Neural cell (in vitro differentiated cells): ENCODE data around the gene UMAD1. TPM values are rescaled to one million over a fixed set of nuclear protein-coding genes. Genes with fewer than 3 reads are reported as not detected.

Experiments used
- H2AFZ ChIP-seq: fragments of 200-600, 300-800 bp; sonication (generic), shearing (Covaris generic); 2 replicates; pipeline ENCODE4 v1.6.0; 2014; ENCODE audit warnings: low read depth, mild to moderate bottlenecking, antibody characterized with exemption, low read length, moderate library complexity
- H3F3A ChIP-seq: fragments of 200-600 bp; shearing (Covaris generic); 2 replicates; pipeline ENCODE4 v1.6.1; 2016; ENCODE audit warnings: mild to moderate bottlenecking, moderate library complexity, mixed read lengths, antibody characterized with exemption, low read length; ENCODE audit not compliant: insufficient read depth, poor library complexity, severe bottlenecking
- H3K27ac ChIP-seq: fragments of 200-600, 300-800 bp; sonication (generic), shearing (Covaris generic); 2 replicates; pipeline ENCODE4 v1.5.1; 2014; ENCODE audit warnings: mild to moderate bottlenecking, low read length, moderate library complexity
- H3K27me3 ChIP-seq: fragments of 300-800, 200-600 bp; sonication (generic), shearing (Covaris generic); 2 replicates; pipeline ENCODE4 v1.6.0; 2014; ENCODE audit warnings: mild to moderate bottlenecking, low read depth, low read length, moderate library complexity; ENCODE audit not compliant: insufficient read depth
- H3K36me3 ChIP-seq: fragments of 300-800, 200-600 bp; sonication (generic), shearing (Covaris generic); 2 replicates; pipeline ENCODE4 v1.5.1; 2014; ENCODE audit warnings: mild to moderate bottlenecking, antibody characterized with exemption, low read length, moderate library complexity; ENCODE audit not compliant: insufficient read depth
- H3K4me2 ChIP-seq: fragments of 300-800, 200-600 bp; sonication (generic), shearing (Covaris generic); 2 replicates; pipeline ENCODE4 v1.6.0; 2014; ENCODE audit warnings: mild to moderate bottlenecking, low read length
- H3K4me3 ChIP-seq: fragments of 300-800, 200-600 bp; sonication (generic), shearing (Covaris generic); 2 replicates; pipeline ENCODE4 v1.5.1; 2014; ENCODE audit warnings: mild to moderate bottlenecking, low read length, moderate library complexity
- H3K79me2 ChIP-seq: fragments of 200-600 bp; shearing (Covaris generic); replicated peaks from 2 replicates; pipeline ENCODE4 v1.6.0; 2014; ENCODE audit warnings: mild to moderate bottlenecking, low read length, moderate library complexity; ENCODE audit not compliant: insufficient read depth
- H3K9ac ChIP-seq: fragments of 300-800, 200-600 bp; sonication (generic), shearing (Covaris generic); 2 replicates; pipeline ENCODE4 v1.6.1; 2016; ENCODE audit warnings: mild to moderate bottlenecking, low read length, mixed read lengths
- H3K9me2 ChIP-seq: fragments of 200-600 bp; shearing (Covaris generic); 2 replicates; pipeline ENCODE4 v1.6.1; 2016; ENCODE audit warnings: mild to moderate bottlenecking, low read length, mixed read lengths; ENCODE audit not compliant: insufficient read depth
- H3K9me3 ChIP-seq: fragments of 200-600, 300-800 bp; sonication (generic), shearing (Covaris generic); 2 replicates; pipeline ENCODE4 v1.6.1; 2016; ENCODE audit warnings: mild to moderate bottlenecking, mixed run types, low read length, moderate library complexity, mixed read lengths
- H4K20me1 ChIP-seq: fragments of 200-600 bp; shearing (Covaris generic); 2 replicates; pipeline ENCODE4 v1.6.1; 2016; ENCODE audit warnings: mild to moderate bottlenecking, mixed run types; ENCODE audit not compliant: insufficient read depth
- EP300 ChIP-seq: fragments of 450-650 bp; conservative IDR thresholded peaks from 2 replicates; pipeline ENCODE4 v1.6.1; 2014; ENCODE audit warnings: antibody characterized with exemption, mild to moderate bottlenecking, moderate library complexity; ENCODE audit not compliant: poor library complexity, severe bottlenecking
- EZH2 ChIP-seq: fragments of 200-600, 300-800 bp; shearing (Covaris generic), sonication (generic); IDR thresholded peaks from 2 replicates; pipeline ENCODE4 v1.6.1; 2014; ENCODE audit warnings: antibody characterized with exemption, low read length, borderline replicate concordance, mild to moderate bottlenecking; ENCODE audit not compliant: insufficient read depth, poor library complexity, severe bottlenecking
- MXI1 ChIP-seq: fragments of 450-650 bp; conservative IDR thresholded peaks from 2 replicates; pipeline ENCODE4 v1.6.1; 2014; ENCODE audit warnings: antibody characterized with exemption, mild to moderate bottlenecking; ENCODE audit not compliant: poor library complexity, severe bottlenecking
- POLR2AphosphoS5 ChIP-seq: IDR thresholded peaks from 2 replicates; pipeline ENCODE4 v1.6.1; 2012
- RAD21 ChIP-seq: fragments of 450-650 bp; conservative IDR thresholded peaks from 2 replicates; pipeline ENCODE4 v1.6.1; 2014; ENCODE audit warnings: antibody characterized with exemption, mild to moderate bottlenecking, moderate library complexity
- REST ChIP-seq: IDR thresholded peaks from 2 replicates; pipeline ENCODE4 v1.6.1; 2012; ENCODE audit warnings: borderline replicate concordance
- SMC3 ChIP-seq: fragments of 450-650 bp; conservative IDR thresholded peaks from 2 replicates; pipeline ENCODE4 v1.6.1; 2014; ENCODE audit warnings: antibody characterized with exemption, mild to moderate bottlenecking, moderate library complexity; ENCODE audit not compliant: poor library complexity
- TAF1 ChIP-seq: IDR thresholded peaks from 2 replicates; pipeline ENCODE4 v1.6.1; 2012; ENCODE audit warnings: low read depth
- polyA plus RNA-seq: library from polyadenylated mRNA; depleted of rRNA; stranded (reverse); fragments of >200 nt; gene quantifications from 2 replicates; pipeline ENCODE4 v1.2.3, GENCODE V29; 2014
- TF ChIP-seq, protein P1 (sequence below): fragments of 450-650 bp; IDR thresholded peaks from 2 replicates; pipeline ENCODE4 v1.5.1; 2014; ENCODE audit warnings: antibody characterized with exemption, mild to moderate bottlenecking, moderate library complexity; ENCODE audit not compliant: poor library complexity, severe bottlenecking

UMAD1 gene
- polyA plus RNA-seq, 1 donor from 2014 or later = 14.7 TPM

GRCh38 chr7:7848246-7848645 is 207.7 kb downstream of the UMAD1 start:
- H3F3A ChIP-seq = no peaks in the 10 kb centered on the region
- H3K36me3 ChIP-seq = no peaks in the 10 kb centered on the region
- H2AFZ ChIP-seq = no peak overlapping the region
- H3K9ac ChIP-seq = no peak overlapping the region
- H3K9me2 ChIP-seq = no peaks in the 10 kb centered on the region
- no peak overlapping the region for H3K4me3 ChIP-seq
- no peak overlapping the region for H3K27ac ChIP-seq
- no peaks in the 10 kb centered on the region for H3K27me3 ChIP-seq
- TF ChIP-seq EP300 = no peak
- no peak for TF ChIP-seq EZH2
- no peak for TF ChIP-seq SMC3
- TF ChIP-seq REST = no peak
- no peak for TF ChIP-seq TAF1
- TF ChIP-seq, protein P1, sequence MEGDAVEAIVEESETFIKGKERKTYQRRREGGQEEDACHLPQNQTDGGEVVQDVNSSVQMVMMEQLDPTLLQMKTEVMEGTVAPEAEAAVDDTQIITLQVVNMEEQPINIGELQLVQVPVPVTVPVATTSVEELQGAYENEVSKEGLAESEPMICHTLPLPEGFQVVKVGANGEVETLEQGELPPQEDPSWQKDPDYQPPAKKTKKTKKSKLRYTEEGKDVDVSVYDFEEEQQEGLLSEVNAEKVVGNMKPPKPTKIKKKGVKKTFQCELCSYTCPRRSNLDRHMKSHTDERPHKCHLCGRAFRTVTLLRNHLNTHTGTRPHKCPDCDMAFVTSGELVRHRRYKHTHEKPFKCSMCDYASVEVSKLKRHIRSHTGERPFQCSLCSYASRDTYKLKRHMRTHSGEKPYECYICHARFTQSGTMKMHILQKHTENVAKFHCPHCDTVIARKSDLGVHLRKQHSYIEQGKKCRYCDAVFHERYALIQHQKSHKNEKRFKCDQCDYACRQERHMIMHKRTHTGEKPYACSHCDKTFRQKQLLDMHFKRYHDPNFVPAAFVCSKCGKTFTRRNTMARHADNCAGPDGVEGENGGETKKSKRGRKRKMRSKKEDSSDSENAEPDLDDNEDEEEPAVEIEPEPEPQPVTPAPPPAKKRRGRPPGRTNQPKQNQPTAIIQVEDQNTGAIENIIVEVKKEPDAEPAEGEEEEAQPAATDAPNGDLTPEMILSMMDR = no peak
- TF ChIP-seq RAD21 = no peak
- TF ChIP-seq POLR2AphosphoS5 = no peak
- TF ChIP-seq MXI1 = no peak
- H4K20me1 ChIP-seq = no peaks in the 10 kb centered on the region
- H3K79me2 ChIP-seq = no peaks in the 10 kb centered on the region
- no peaks in the 10 kb centered on the region for H3K9me3 ChIP-seq
- no peak overlapping the region for H3K4me2 ChIP-seq

DNA sequence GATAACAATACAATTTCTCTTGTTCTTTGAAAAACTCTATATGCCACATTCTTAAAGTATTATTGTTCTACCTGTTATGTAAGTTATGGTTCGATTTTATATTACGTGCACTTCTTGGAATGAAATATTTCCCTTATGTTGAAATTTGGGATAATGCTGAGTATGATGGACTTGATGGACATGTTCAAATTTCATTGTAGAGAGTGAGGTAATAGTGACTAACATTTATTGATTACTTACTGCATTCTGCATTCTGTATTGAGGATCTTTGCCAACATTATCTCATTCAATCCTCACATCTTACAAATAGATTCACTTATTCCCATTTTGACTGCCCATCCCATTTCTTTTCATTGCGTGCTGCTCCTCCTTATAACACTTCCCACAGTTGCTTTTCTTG is 208.3 kb downstream of the UMAD1 start:
- no peak overlapping the region for H3K4me3 ChIP-seq
- no peaks in the 10 kb centered on the region for H3K9me2 ChIP-seq
- H3K9ac ChIP-seq = no peak overlapping the region
- H3K79me2 ChIP-seq = no peaks in the 10 kb centered on the region
- H3K36me3 ChIP-seq = no peaks in the 10 kb centered on the region
- no peaks in the 10 kb centered on the region for H3K27me3 ChIP-seq
- TF ChIP-seq TAF1 = no peak
- H3F3A ChIP-seq = no peaks in the 10 kb centered on the region
- no peak overlapping the region for H2AFZ ChIP-seq
- H4K20me1 ChIP-seq = no peaks in the 10 kb centered on the region
- H3K4me2 ChIP-seq = no peak overlapping the region
- no peaks in the 10 kb centered on the region for H3K9me3 ChIP-seq
- no peak overlapping the region for H3K27ac ChIP-seq

- H4K20me1 ChIP-seq = no peaks in the 10 kb centered on the region
These were observed 209.6 kb downstream of the UMAD1 start for GRCh38 chr7:7850150-7850549.

More at GRCh38 chr7:7850150-7850549, 209.6 kb downstream of the UMAD1 start:
- no peaks in the 10 kb centered on the region for H3K79me2 ChIP-seq
- no peaks in the 10 kb centered on the region for H3K27me3 ChIP-seq
- no peak overlapping the region for H3K4me2 ChIP-seq
- no peak overlapping the region for H2AFZ ChIP-seq
- H3K27ac ChIP-seq = no peak overlapping the region
- no peak overlapping the region for H3K4me3 ChIP-seq
- no peaks in the 10 kb centered on the region for H3K9me2 ChIP-seq
- H3F3A ChIP-seq = no peaks in the 10 kb centered on the region
- H3K36me3 ChIP-seq = no peaks in the 10 kb centered on the region
- no peak overlapping the region for H3K9ac ChIP-seq
- no peaks in the 10 kb centered on the region for H3K9me3 ChIP-seq
- TF ChIP-seq TAF1 (no peak), MXI1 (no peak), EZH2 (no peak)
